Kidney tubule cell (primary cell): ENCODE results near the gene B3GNT2.
"Not testable (repeated sequence)": the region's sequence is repeated elsewhere in the genome, so short reads cannot be mapped to it uniquely, and the experiment has no call there.

Experiments used
- DNase-seq: peaks from one replicate; pipeline ENCODE4 v3.0.0-alpha.2; 2018; ENCODE audit warnings: low spot score

Gene B3GNT2, protein sequence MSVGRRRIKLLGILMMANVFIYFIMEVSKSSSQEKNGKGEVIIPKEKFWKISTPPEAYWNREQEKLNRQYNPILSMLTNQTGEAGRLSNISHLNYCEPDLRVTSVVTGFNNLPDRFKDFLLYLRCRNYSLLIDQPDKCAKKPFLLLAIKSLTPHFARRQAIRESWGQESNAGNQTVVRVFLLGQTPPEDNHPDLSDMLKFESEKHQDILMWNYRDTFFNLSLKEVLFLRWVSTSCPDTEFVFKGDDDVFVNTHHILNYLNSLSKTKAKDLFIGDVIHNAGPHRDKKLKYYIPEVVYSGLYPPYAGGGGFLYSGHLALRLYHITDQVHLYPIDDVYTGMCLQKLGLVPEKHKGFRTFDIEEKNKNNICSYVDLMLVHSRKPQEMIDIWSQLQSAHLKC

DNA sequence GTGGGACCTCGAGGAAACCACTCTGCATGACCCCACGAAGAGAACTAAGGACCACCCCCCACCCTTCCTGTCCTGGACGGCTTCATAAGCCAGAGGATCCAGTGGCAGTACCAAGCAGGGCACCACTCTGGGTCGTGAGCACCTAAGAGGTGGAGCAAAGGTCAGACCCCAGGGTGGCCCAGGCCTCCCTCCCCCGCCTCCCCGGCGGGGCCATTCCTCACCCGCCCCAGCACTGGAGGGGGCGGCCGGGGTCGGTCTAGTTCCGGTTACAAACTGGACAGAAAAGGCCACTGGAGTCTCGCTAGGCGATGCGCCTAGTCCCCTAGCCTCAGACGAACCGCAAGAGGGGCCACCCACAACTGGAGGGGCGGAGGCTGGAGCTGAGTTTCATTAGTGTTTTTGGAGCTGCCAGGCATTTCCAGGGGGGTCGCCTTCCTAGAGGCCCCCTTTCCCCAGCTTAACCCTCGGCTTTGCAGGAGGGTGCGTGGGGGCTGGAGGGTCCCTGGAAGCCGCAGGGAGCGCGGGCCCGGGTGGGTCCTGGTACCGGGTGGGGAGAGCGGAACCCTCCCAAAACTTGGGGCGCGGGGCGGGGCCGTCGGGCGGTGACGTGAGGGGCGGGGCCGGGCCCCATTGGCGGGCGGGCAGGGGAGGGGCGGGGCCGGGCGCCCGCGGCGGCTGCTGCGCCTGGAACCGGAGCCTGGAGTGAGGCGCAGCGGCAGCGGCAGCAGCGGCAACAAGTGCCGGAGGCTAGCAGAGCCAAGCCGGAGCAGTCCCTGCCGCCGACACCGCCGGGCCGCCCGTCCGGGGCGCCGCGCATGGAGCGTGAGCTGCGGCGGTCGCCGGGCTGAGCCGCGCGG is at the start of gene B3GNT2:
B3GNT2 (plus strand) TSS at position 695 of the 857 bp plus-strand sequence. CDS start 26,106 bp downstream, outside the sequence.
- peak; percentile 75 for DNase-seq

DNA sequence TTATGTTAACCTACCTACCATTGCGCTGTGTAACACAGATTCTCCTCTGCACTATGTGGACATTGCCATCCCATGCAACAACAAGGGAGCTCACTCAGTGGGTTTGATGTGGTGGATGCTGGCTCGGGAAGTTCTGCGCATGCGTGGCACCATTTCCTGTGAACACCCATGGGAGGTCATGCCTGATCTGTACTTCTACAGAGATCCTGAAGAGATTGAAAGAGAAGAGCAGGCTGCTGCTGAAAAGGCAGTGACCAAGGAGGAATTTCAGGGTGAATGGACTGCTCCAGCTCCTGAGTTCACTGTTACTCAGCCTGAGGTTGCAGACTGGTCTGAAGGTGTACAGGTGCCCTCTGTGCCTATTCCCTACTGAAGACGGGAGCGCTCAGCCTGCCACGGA is 49.1 kb upstream of the B3GNT2 start:
- DNase-seq: not testable (repeated sequence)

DNA sequence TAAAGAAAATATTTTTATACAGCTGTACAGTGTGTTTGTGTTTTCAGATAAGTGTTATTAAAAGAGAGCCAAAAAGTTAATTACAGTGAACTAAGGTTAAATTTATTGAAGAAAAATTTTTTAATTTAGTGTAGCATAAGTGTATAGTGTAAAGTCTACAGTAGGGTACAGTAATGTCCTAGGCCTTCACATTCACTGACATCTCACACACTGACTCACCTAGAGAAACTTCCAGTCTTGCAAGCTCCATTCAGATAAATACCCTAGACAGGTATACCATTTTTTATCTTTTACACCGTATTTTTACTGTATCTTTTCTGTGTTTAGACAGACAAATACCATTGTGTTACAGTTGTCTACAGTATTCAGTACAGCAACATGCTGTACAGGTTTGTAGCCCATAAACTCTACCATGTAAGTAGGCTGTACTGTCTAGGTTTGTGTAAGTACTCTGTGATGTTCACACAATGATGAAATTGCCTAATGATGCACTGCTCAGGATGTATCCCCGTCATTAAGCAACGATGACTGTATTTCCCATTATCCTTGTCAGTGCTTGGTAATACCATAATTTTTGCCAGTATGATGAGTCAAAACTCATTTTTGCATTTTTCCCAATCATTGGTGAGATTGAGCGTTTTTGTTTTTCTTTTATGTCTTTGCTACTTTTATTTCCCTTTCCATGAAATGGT is 48.2 kb upstream of the B3GNT2 start:
- peak; percentile 27 for DNase-seq

DNA sequence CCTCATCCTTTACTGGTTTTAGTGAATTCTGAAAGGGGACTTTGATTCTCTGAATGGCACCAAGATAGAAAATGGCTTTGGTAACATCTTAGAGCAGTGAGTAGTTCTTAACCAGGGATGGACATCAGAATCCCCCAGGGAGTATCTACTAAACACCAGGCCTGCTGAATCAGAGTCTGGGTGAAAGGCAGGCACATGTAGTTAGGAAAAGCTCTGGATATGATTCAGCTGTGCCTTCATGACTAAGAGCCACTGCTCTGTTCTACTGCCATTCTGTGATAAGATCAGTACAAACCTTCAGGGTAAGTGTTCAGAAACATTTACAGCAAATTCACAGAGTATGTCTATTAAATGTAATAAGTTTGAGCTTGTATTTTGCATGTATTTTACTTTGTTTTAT is 46.2 kb upstream of the B3GNT2 start:
- peak; percentile 83 for DNase-seq

DNA sequence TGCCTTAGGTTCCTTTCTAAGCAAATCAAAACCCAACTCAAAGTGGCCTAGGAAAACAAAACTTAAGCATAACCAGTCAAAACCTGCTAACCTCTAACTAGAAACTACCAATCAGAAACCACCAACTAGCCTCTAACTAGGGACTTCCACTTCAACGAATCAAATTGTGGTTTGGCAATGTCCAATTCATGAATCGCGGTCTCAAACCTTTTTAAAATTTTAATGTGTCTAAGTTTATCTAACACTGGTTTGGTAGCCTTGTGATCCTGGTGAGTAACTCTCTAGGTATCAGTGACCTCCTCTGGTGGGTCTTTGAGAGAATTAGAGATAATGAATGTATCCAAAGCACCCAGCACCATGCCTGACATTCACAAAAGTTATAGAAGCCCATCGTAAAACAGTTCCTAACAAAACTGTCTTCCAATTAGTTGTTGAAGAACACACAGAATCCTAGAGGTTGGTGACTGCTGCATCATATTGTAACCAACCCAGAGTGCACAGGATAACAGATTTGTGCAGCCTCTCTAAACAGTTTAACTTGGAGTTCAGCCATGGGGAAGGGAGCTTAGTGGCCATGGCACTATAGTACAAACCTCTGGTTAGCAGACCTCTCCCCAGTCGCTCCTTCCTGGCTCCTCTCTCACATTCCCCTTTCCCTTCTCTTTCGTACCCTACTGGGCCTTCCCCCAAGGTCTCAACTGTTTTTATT is 45.2 kb upstream of the B3GNT2 start:
- peak; percentile 46 for DNase-seq

DNA sequence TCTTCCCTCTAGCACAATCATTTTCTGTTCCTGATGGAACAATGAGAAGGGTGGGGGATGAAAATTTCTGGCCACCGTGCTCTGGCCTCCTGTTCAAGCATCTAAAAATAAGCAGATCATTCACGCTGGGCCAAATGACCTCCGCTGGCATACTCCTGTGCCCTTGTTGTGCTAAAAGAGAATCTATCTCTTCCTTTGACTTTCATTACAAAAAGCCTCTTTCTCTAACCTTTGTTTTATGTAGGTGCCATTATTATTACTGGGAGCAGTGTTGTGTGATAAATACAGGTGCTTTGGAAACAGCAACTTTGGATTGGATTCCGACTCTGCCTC is 44.6 kb upstream of the B3GNT2 start:
- DNase-seq: no peak

DNA sequence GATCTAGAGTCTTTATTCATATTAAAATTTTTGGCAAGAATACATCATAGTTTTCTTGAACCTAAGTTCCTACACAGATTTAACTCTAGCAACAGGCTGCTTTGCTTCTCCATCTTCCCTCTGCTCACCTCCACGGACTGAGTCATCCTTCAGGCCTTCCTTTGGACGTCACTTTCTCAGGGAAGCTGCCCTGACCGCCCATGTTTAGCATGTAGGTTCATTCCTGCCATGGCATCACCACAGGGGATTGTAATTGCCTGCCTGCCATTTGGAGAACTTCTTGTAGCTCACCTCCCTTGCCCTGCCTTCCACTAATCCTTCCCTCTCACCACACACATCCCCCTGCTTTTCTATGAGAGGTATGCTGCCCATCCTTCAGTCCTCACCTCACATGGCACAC is 43.9 kb upstream of the B3GNT2 start:
- DNase-seq: peak; percentile 80

DNA sequence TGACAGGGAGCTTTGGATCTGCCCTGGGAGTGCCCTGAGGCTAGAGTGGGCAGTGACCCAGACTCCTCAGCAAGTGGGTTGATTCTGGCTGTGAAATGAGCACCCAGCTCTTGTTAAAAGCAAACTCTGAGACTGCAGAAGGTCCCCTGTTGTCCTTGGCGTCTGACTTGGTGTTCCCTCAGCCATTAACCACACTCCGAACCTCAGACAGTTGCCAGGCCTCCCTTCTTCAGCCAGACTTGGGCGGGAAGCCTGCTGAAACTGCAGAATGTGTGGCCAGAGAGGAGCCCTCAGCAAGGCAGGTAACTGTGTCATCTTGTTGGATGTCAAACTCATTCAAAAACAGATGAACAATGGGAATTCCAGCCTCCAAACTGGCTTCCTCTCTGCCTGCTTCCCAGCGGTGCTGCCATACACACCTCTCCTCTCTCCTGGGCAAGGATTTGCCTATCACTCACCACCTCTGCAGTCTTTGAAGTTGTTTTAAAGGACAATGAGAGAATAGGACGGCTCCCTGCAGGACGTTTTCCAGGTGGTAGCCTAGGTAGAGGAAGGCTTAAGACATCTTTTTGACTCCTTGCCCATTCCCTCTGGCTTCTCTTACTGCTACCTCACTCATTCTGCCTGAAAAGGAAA is 38.9 kb upstream of the B3GNT2 start:
- DNase-seq: no peak

DNA sequence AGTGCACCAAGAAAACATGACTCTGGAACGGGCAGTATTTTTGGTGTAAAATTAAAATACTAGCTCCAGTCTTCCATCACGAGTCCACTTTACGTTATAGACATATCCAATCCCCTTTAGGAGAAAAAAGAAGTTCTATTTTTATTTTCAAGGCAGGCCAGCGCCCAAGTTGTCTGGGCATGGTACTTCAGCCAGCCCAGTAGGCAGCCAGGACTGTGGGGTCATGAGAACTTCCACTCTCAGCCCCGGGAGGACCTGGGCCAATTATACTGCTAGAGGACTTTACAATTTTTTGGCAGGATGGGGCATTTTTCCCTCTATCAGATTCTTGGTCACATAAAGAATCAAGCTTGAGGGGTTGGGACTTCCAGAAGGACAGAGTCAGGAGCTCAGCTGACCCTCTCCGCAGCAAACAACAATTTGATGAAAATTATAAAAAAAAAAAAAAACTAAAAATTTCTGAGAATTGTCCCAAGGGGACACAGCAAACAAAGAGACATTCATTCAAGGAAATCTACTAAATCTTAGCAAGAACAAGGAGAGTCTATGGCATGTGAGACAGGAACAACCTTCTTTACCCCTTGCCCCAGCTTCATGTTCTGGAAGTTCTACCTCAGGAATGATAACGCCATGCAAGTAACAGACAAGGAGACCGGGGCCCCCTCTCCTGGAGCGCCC is 37.3 kb upstream of the B3GNT2 start:
- no peak for DNase-seq

DNA sequence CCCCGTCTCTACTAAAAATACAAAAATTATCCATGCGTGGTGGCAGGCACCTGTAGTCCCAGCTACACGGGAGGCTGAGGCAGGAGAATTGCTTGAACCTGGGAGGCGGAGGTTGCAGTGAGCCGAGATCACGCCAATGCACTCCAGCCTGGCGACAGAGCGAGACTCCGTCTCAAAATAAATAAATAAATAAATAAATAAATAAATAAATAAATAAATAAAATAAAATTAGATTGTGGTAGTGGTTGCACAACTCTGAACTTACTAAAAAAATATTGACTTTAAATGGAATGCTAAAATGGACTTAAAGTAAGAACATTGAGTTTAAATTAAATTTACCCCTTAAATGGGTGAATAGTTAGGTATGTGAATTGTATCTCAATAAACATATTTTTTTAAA is 35.2 kb upstream of the B3GNT2 start:
- not testable (repeated sequence) for DNase-seq

DNA sequence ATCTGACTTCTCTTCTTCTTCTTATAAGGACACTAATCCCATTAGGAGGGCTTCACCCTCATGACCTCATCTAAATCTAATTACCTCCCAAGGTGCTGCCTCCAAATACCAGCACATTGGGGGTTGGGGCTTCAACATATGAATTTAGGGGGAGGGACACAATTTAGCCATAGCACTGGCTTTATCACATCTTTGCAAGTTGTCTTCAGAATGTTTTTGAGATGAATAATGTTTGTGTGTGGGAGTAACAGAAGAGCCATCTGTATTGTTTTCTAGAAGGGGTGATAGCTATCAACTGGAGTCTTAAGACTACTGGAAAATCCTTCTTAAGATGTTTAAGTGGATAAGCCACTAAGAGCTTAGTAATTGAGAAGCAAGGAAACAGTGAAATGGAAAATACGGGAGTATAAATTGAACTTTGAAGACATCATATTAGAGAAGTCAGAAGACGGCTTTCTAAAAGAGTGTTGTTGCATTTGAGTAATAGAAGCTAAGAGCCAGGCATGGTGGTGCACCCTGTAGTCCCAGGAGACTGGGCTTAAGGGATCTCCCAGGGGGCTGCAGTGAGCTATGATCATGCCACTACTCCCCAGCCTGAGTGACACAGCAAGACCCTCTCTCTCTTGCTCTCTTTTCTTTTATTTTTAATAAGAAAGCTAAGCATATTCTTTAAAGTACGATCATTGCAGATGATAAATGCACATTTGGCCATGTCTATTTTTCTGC is 32.6 kb upstream of the B3GNT2 start:
- DNase-seq: no peak

DNA sequence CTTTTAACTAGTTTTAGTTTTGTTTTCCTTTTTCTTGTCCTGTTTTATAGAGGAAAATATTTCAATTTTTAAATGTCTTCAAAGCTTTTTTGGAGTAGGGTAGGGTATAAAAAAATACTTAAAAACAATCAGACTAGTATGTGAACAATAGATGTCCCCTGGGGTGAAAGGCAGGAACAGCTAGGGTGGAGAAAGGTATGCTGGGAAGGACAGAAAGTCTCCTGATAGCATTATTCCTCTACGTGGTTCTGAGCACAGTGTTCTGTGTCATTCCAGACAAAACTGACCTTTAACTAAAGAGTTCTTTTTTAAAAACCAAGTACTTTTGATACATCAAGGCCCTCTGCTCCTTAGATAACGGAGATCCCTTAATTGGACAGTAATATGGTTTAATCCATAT is 32.1 kb upstream of the B3GNT2 start:
- DNase-seq: no peak

DNA sequence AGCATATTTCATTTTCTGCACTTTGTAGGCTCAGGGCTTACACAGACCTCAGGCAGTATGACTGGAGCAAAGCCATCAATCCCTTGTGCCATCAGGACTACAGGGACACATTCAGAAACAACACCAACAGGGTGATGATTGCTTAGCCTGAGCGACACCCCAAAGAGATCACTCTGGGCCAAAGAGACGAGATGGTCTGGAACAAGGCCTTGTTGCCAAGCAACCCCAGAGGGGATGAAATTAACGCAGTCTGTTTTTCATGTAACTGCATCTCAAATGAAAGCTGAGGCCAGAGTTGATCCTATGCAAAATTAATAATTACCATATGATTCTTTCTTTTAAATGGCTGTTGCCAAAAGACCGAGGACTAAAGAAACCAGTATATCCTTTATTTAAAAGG is 20.2 kb upstream of the B3GNT2 start:
- DNase-seq: no peak

DNA sequence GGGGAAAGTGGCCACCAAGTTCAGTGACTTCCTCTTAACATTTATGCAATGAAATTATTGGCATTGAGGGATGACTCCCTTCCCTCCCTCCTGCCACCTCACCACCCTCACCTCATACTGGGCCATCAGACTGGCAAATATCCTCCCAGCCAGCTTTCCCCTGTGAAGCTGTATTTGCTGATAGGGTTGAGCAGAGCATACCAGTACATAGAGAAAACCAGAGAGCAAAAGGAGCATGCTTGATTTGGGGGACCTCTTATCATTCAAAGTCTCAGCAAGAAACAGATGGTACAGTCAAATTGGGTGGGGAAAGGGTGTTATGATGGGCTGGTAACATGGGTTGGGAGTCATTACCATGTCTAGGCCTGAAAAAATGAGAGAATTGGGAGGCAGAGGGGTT is 19.1 kb upstream of the B3GNT2 start:
- no peak for DNase-seq

DNA sequence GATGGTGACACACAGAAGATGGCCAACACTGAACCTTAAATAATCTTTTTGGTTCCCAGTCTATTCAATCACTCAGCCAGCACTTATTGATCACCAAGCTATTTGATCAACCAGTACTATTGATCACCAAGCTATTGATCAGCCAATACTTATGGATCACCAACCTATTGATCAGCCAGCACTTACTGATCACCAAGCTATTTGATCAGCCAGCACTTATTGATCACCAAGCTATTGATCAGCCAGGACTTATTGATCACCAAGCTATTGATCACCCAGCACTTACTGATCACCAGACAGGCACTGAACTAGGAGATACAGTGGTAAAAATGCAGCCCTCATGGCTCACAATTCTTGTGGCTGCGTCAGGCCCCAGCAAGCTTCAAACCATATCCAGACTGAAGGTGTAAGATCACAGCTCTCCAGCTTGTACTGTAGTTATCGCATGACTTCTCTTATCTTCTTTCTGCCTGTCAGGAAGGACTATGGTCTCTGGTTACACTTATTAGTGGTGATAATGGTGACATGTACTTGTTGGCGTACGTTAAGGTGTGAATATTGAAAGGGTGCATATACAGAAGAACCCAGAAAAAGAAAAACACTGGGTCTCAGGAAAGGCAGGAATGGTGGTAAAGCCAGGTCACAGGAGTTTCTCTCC is 18.4 kb upstream of the B3GNT2 start:
- DNase-seq: no peak

DNA sequence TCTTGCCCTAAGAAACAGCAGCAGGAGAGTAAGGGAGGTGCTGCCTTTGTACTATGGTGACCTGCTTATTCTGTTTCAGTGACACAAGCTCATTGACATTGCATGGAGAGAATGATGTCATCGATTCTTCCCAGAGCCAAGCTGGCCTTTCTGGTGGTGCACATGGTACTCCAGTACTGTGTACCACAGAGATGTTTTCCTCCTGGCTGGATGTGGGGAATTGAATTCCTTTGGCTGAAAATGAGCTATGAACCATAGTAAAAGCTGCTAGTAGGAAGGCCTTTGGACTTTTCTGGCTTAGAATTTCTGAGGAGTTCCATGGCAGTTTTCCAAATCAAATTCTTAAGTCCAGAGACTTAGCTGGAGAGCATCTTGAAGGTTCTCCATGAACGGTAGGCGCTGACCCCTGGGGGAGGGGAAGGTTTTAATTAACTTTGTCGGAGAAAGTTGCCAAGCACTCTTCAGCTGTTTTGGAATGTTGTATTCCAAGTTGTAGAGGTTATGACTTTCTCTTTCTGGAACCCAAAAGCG is 17.1 kb upstream of the B3GNT2 start:
- DNase-seq: peak; percentile 47

DNA sequence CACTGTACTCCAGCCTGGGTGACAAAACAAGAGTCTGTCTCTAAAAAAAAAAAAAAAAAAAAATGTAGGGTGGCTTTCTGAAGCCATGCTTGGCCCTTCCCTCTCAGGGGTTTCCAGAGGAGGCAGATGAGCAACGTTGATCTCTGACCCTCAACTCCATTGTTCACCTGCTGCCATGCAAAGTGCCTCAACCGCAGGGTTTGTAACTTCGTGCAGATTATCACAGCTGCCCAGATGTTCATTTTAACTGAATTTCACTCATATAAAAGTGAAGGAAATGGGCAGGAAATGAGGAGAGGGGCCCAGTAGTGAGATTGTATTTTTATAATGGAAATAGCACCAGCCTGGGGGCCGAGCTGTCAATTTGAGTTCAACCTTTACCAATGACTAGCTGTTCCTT is 14.9 kb upstream of the B3GNT2 start:
- DNase-seq: no peak

DNA sequence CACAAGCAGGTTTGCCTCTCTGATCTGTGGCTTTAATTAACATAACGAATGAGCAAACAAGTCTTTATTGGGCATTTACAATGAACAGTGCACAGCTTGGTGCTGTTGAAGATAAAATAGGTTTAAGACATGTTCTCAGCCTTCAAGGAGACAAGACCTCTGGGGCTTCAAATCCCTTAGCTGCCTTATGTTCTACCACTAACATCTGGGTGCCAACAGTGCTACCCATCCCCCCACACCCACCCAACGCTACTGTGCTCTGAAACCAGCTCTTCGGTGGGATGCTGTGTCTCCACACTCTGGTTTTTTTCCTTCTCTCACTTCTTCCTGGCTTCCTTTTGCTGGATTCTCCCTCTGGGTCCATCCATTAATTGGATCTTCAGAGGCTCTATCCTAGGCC is 14.1 kb upstream of the B3GNT2 start:
- no peak for DNase-seq

DNA sequence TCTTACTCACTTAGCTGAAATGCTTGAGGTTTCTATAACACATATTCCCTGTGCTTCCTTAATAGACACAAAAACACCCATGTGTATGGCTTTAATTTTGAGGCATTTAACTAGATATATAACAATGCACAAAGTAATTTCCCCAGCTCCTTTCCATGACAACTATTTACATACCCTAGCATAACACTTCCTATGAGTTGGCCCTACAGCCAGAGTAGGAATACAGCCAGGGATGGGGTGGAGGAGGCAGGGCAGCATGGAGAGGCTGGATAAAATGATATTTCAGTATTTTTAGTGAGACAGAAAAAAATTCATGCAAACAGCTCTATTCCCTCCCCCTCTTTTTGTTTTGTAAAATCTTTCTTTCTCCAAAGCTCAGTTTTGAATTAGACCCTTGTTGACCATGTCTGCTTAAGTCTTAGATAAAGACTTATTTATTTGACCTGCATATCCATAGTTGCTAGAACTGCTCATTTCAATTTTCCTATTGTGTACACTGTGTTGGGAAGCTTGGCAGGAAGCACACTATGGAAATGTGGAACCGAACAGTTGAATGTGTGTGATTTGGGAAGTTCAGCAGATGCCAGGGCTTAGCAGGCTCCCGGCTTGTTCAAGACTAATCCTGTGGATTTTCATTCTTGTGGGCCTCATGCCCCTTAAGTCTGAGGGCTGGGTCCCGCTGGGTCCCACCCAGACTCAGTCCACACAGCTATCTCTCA is 11.2 kb upstream of the B3GNT2 start:
- DNase-seq: no peak
